ENCODE results near the gene TNK1.

DNA sequence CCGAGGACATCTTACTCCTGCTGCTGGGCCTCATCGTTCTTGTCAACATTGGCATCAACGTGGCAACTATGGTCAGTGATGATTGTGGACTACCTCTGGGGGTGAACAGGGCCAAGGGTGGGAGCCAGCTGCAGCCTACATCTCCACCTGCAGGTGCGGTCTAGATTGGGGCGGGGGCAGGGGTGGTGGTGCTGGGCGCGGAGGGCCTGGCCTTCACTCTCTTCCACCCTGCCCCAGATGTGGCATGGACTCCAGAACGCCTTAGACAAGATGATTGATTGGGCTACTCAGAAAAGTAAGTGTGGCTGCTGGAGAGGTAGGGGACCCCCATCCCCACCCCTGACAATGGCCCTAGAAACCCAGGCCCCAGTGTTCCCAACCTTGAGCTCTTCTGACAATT, 44.9 kb downstream of the TNK1 start:
- TF ChIP-seq ZFX (IDR thresholded peaks at IDR 0.05), result no peak
- TF ChIP-seq, protein P1, sequence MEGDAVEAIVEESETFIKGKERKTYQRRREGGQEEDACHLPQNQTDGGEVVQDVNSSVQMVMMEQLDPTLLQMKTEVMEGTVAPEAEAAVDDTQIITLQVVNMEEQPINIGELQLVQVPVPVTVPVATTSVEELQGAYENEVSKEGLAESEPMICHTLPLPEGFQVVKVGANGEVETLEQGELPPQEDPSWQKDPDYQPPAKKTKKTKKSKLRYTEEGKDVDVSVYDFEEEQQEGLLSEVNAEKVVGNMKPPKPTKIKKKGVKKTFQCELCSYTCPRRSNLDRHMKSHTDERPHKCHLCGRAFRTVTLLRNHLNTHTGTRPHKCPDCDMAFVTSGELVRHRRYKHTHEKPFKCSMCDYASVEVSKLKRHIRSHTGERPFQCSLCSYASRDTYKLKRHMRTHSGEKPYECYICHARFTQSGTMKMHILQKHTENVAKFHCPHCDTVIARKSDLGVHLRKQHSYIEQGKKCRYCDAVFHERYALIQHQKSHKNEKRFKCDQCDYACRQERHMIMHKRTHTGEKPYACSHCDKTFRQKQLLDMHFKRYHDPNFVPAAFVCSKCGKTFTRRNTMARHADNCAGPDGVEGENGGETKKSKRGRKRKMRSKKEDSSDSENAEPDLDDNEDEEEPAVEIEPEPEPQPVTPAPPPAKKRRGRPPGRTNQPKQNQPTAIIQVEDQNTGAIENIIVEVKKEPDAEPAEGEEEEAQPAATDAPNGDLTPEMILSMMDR (IDR thresholded peaks at IDR 0.05 in 2 of 3, conservative IDR thresholded peaks at IDR 0.05 in 1 of 3; ENCODE audit: borderline replicate concordance in 1 of 3, insufficient read depth in 1 of 3, low read depth in 2 of 3, low read length in 2 of 3), result no peak
- TF ChIP-seq EZH2 (IDR thresholded peaks at IDR 0.05), result no peak
- no peak for TF ChIP-seq MAX (IDR thresholded peaks at IDR 0.05)
- no peak for TF ChIP-seq EGR1 (IDR thresholded peaks at IDR 0.05; ENCODE audit: low read depth)
- no peak for TF ChIP-seq EZH2phosphoT487 (IDR thresholded peaks at IDR 0.05; ENCODE audit: borderline replicate concordance)
- TF ChIP-seq POLR2A (IDR thresholded peaks at IDR 0.05; ENCODE audit: borderline replicate concordance, extremely low read depth, insufficient read depth, insufficient read length), result no peak
- TF ChIP-seq ELF1 (IDR thresholded peaks at IDR 0.05; ENCODE audit: borderline replicate concordance, low read depth), result no peak
- TF ChIP-seq POLR2AphosphoS5 (IDR thresholded peaks at IDR 0.05; ENCODE audit: low read depth, low read length), result no peak
- TF ChIP-seq, protein P2, sequence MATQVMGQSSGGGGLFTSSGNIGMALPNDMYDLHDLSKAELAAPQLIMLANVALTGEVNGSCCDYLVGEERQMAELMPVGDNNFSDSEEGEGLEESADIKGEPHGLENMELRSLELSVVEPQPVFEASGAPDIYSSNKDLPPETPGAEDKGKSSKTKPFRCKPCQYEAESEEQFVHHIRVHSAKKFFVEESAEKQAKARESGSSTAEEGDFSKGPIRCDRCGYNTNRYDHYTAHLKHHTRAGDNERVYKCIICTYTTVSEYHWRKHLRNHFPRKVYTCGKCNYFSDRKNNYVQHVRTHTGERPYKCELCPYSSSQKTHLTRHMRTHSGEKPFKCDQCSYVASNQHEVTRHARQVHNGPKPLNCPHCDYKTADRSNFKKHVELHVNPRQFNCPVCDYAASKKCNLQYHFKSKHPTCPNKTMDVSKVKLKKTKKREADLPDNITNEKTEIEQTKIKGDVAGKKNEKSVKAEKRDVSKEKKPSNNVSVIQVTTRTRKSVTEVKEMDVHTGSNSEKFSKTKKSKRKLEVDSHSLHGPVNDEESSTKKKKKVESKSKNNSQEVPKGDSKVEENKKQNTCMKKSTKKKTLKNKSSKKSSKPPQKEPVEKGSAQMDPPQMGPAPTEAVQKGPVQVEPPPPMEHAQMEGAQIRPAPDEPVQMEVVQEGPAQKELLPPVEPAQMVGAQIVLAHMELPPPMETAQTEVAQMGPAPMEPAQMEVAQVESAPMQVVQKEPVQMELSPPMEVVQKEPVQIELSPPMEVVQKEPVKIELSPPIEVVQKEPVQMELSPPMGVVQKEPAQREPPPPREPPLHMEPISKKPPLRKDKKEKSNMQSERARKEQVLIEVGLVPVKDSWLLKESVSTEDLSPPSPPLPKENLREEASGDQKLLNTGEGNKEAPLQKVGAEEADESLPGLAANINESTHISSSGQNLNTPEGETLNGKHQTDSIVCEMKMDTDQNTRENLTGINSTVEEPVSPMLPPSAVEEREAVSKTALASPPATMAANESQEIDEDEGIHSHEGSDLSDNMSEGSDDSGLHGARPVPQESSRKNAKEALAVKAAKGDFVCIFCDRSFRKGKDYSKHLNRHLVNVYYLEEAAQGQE (IDR thresholded peaks at IDR 0.05; ENCODE audit: low read depth), result no peak
- TF ChIP-seq, protein P3, sequence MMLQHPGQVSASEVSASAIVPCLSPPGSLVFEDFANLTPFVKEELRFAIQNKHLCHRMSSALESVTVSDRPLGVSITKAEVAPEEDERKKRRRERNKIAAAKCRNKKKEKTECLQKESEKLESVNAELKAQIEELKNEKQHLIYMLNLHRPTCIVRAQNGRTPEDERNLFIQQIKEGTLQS (IDR thresholded peaks at IDR 0.05), result no peak
- no peak for TF ChIP-seq RAD21 (IDR thresholded peaks at IDR 0.05; ENCODE audit: low read depth)
- no peak for TF ChIP-seq YY1 (IDR thresholded peaks at IDR 0.05; ENCODE audit: extremely low read depth, insufficient replicate concordance, low read depth, low read length)
- TF ChIP-seq CEBPB (IDR thresholded peaks at IDR 0.05; ENCODE audit: low read depth), result no peak

All from HCT116 (cell line).